Subcutaneous adipose tissue (tissue), 4 donors: Measurements from ENCODE around the gene PAK1. TPM values are rescaled to one million over a fixed set of nuclear protein-coding genes. Genes with fewer than 3 reads are reported as not detected.

Experiments
- total RNA-seq, 4 donors: library from RNA; depleted of rRNA; stranded (reverse); fragments of >200 nt; gene quantifications; one replicate each; pipeline ENCODE4 v1.1.0, GENCODE V29; 2016
- TF ChIP-seq, protein P1 (sequence below): fragments of 450-650 bp; IDR thresholded peaks from one replicate; pipeline ENCODE4 v1.5.1; 2016; ENCODE audit warnings: low read depth, mild to moderate bottlenecking, control low read depth, antibody characterized with exemption, moderate library complexity

Gene PAK1
- total RNA-seq, 4 donors from 2014 or later = 17.0 to 41.3 (median 28.4) TPM

DNA sequence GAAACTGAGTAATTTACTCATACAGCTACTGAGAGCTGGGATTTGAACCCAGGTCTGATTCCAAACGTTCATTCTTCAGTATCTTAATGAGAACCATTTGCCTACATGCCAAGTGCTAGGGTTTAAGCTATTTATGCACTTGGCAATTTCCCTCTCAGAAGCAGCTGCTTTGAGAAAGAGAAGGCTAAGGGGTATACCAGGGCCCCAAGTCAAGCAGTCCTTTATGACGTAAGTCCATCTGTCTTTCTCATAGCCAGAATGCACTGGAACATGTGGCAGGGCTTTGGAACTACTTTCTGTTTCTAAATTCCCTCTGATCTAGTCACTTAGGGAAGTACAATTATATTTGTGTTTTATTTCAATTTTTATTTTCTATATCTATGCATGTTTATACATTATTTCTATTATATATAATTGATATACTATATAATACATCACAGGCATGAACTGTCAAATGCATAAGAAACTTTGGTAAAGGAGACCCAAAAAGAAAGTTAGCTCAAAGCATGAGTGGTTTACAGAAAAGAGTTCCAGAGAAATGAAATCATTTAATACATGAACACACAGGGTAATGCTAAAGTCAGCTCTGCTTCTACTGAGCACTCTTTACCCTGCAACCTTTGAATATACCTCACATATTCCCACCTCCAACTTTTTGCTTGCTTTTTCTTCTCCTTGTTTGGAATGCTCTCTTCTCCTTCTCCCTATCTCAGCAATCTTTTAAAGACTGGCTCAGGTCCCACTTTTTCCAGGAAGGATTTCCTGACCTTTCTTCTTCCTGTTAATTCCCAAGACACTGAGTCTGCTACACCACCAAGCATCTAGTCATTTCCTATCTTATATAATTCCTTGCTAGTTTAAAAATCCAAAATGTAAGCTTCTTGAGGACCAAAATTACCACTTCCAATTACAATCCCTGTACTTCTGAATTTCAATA is 91.9 kb downstream of the PAK1 start:
- TF ChIP-seq, protein P1, sequence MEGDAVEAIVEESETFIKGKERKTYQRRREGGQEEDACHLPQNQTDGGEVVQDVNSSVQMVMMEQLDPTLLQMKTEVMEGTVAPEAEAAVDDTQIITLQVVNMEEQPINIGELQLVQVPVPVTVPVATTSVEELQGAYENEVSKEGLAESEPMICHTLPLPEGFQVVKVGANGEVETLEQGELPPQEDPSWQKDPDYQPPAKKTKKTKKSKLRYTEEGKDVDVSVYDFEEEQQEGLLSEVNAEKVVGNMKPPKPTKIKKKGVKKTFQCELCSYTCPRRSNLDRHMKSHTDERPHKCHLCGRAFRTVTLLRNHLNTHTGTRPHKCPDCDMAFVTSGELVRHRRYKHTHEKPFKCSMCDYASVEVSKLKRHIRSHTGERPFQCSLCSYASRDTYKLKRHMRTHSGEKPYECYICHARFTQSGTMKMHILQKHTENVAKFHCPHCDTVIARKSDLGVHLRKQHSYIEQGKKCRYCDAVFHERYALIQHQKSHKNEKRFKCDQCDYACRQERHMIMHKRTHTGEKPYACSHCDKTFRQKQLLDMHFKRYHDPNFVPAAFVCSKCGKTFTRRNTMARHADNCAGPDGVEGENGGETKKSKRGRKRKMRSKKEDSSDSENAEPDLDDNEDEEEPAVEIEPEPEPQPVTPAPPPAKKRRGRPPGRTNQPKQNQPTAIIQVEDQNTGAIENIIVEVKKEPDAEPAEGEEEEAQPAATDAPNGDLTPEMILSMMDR = no peak

DNA sequence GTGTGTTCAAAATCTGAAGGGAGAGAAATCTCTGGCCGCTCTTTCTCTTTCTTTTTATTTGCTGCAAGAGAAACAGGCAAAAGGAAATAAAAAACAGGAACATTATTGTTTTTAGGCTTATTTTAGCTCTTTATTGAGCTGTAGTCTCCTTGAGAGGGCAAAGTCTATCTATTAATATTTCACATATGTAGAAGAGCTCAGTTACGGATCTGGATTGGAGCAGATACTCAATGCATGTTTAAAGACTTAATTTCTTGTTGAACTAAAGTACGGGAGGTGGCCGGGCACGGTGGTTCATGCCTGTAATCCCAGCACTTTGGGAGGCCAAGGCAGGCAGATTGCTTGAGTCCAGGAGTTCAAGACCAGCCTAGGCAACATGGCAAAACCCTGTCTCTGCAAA is 94.0 kb downstream of the PAK1 start:
- TF ChIP-seq, protein P1 = no peak

DNA sequence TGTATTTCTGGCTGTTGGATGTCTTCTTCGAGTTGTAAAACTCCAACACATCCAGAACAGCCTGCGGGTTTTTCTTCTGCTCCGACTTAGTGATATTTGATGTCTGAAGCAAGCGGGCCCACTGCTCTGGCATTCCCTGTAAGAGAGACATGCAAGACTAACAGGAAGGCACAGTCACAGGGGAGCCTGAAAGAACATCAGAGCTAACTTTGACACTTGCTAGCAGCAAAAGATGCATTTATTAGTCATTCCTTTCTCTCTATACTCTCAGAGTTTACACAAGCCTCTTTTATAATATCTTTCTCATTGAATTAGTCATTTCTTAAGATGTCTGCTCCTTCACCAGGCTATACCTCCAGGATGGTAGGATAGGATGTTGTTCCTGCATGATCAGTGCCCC is 94.6 kb downstream of the PAK1 start:
- TF ChIP-seq, protein P1 = no peak

DNA sequence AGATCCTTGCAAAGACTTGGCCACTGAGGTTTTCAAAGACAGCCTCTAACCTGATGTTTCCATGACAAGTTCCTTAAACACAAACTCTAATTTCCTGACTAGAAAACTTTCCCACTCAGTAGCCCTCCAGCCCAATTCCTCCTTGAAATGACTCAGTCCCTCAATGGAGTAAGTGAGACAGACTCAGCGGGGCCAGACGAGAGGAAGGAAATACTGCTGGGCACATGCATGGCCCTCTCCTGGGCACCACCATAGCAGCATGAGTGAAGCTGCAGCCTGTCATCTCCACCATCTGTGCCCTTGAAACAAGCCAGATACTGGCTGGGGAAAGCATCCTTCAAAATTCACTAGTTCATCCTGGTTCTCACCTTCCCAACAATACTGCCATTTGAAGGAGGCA is 96.2 kb downstream of the PAK1 start:
- TF ChIP-seq, protein P1 = no peak

DNA sequence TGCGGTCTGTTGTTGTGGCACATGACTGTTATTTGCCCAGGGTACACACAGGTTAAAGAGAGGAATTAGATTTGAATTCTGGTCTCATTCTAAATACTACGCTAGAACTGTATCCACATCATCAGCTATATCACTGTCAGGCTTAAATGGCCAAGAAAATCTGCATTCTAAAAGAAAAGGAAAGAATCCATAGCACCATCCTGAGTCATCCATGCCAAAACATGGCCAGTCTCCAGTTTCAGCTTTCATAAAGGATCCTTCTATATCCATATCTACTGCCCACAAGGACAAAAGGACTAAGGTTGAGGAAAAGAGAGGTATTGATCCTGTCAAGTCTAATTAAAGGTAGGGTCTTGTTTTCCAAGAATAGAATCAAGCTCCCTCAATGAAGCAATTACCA is 98.8 kb downstream of the PAK1 start:
- TF ChIP-seq, protein P1 = no peak

DNA sequence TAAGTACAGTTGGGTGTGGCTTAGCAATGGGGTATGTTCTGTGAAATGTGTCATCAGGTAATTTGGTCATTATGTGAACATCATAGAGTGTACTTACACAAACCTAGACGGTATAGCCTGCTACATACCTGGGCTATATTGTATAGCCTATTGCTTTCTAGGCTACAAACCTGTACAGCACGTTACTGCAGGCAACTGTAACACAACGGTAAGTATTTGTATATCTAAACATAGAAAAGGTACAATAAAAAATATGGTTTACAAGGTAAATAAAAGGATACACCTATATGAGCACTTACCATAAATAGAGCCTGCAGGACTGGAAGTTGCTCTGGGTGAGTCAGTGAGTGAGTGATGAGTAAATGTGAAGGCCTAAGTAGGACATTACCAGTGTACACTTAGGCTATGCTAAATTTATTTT is 99.3 kb downstream of the PAK1 start:
- TF ChIP-seq, protein P1 = no peak

DNA sequence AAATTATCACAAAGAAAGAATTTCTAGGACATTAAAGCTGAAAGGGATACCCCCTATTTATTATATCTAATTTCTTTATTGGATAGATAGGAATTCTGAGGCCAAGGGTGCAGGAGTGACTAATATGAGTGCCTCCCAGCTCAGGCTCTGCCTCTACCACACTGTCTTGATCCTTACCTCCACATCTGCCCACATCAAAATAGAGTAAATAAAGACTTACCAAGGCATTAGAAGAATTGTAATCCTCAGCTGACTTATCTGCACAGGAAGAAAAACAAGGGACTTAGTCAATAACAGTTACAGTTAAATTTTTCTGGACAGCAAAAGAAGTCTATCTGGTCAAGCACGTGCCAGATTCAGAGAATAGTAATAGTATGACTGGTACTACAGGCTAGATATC is 99.8 kb downstream of the PAK1 start:
- TF ChIP-seq, protein P1 = no peak
